Nephron progenitor cell (in vitro differentiated cells): ENCODE data around the gene REM2.
A peak's percentile ranks its signal among the peaks of the same experiment; 100 is the strongest.

ENCODE experiments used
- DNase-seq: peaks from one replicate; pipeline ENCODE4 v3.0.0; 2021
- H3K27ac Mint-ChIP-seq: 2 replicates; pipeline ENCODE4 v1.8.0; 2021; ENCODE audit warnings: mild to moderate bottlenecking, moderate library complexity, mixed read lengths
- H3K27me3 Mint-ChIP-seq: 2 replicates; pipeline ENCODE4 v1.8.0; 2021; ENCODE audit warnings: mild to moderate bottlenecking, low read depth, mixed read lengths; ENCODE audit not compliant: poor library complexity
- H3K36me3 Mint-ChIP-seq: 2 replicates; pipeline ENCODE4 v1.8.0; 2021; ENCODE audit warnings: low read depth, mixed read lengths
- H3K4me1 Mint-ChIP-seq: 2 replicates; pipeline ENCODE4 v1.8.0; 2021; ENCODE audit warnings: mixed read lengths
- H3K4me3 Mint-ChIP-seq: 2 replicates; pipeline ENCODE4 v1.8.0; 2021; ENCODE audit warnings: mild to moderate bottlenecking, moderate library complexity, mixed read lengths
- H3K9me3 Mint-ChIP-seq: 2 replicates; pipeline ENCODE4 v1.8.0; 2021; ENCODE audit warnings: mild to moderate bottlenecking, moderate library complexity, mixed read lengths
- CTCF ChIP-seq: fragments of 200-600 bp; sonication (generic); IDR thresholded peaks from 2 replicates; pipeline ENCODE4 v1.5.0; 2021; ENCODE audit warnings: antibody characterized with exemption

Gene REM2

GRCh38 chr14:22872033-22872832 lies 10.8 kb upstream of the REM2 start:
- H3K9me3 Mint-ChIP-seq = no peaks in the 10 kb centered on the region
- DNase-seq = peak; percentile 87
- peak; percentile 87 for TF ChIP-seq CTCF
- peak overlapping the region; percentile 87 for H3K4me3 Mint-ChIP-seq
- peaks cover 27% of the 10 kb centered on the region for H3K4me1 Mint-ChIP-seq
- peak overlapping the region; percentile 53 for H3K27ac Mint-ChIP-seq
- peaks cover 20% of the 10 kb centered on the region for H3K36me3 Mint-ChIP-seq
- no peaks in the 10 kb centered on the region for H3K27me3 Mint-ChIP-seq

- peaks cover 27% of the 10 kb centered on the region for H3K4me1 Mint-ChIP-seq
- TF ChIP-seq CTCF = peak; percentile 5
- no peaks in the 10 kb centered on the region for H3K27me3 Mint-ChIP-seq
- DNase-seq = no peak
- H3K36me3 Mint-ChIP-seq = peaks cover 26% of the 10 kb centered on the region
- no peaks in the 10 kb centered on the region for H3K9me3 Mint-ChIP-seq
- peak overlapping the region; percentile 83 for H3K4me3 Mint-ChIP-seq
- peak overlapping the region; percentile 53 for H3K27ac Mint-ChIP-seq
These were observed 10.0 kb upstream of the REM2 start for GRCh38 chr14:22872833-22873520.

- DNase-seq = no peak
- Mint-ChIP-seq H3K4me1 (peaks cover 25% of the 10 kb centered on the region), H3K27ac (no peak overlapping the region), H3K9me3 (no peaks in the 10 kb centered on the region), H3K4me3 (no peak overlapping the region), H3K36me3 (peaks cover 34% of the 10 kb centered on the region), H3K27me3 (no peaks in the 10 kb centered on the region)
- TF ChIP-seq CTCF = no peak
These were observed 7.8 kb upstream of the REM2 start for GRCh38 chr14:22875003-22875747.

GRCh38 chr14:22875748-22876319 lies 7.2 kb upstream of the REM2 start:
- peak overlapping the region; percentile 60 for H3K27ac Mint-ChIP-seq

More at GRCh38 chr14:22875748-22876319, 7.2 kb upstream of the REM2 start:
- Mint-ChIP-seq H3K4me3 (no peak overlapping the region), H3K36me3 (peaks cover 34% of the 10 kb centered on the region), H3K9me3 (no peaks in the 10 kb centered on the region), H3K4me1 (peaks cover 18% of the 10 kb centered on the region), H3K27me3 (no peaks in the 10 kb centered on the region)
- TF ChIP-seq CTCF = no peak
- no peak for DNase-seq
